BLaER1 (cell line): ENCODE data around the gene NOL4L.

Experiments
- H3K27ac ChIP-seq: shearing (Covaris generic); formaldehyde crosslinking; 2 replicates; pipeline ENCODE4 v1.8.1; 2022
- H3K27me3 ChIP-seq: shearing (Covaris generic); formaldehyde crosslinking; 2 replicates; pipeline ENCODE4 v1.8.1; 2022
- H3K36me3 ChIP-seq: shearing (Covaris generic); formaldehyde crosslinking; 2 replicates; pipeline ENCODE4 v1.8.1; 2022
- H3K4me1 ChIP-seq: shearing (Covaris generic); formaldehyde crosslinking; 2 replicates; pipeline ENCODE4 v1.8.1; 2022
- H3K4me2 ChIP-seq: shearing (Covaris generic); formaldehyde crosslinking; 2 replicates; pipeline ENCODE4 v1.8.1; 2022
- H3K4me3 ChIP-seq: shearing (Covaris generic); formaldehyde crosslinking; 2 replicates; pipeline ENCODE4 v1.8.1; 2022
- H3K9ac ChIP-seq: shearing (Covaris generic); formaldehyde crosslinking; 2 replicates; pipeline ENCODE4 v1.8.1; 2022
- H3K9me3 ChIP-seq: shearing (Covaris generic); formaldehyde crosslinking; 2 replicates; pipeline ENCODE4 v1.8.1; 2022
- H4K20me1 ChIP-seq: shearing (Covaris generic); formaldehyde crosslinking; 2 replicates; pipeline ENCODE4 v1.8.1; 2022
- Cebpa-rat ChIP-seq: shearing (Covaris generic); IDR thresholded peaks from 2 replicates; pipeline ENCODE4 v1.8.1; 2022

Gene NOL4L

GRCh38 chr20:32513031-32513866, 71.9 kb downstream of the NOL4L start:
- 0 out of 2 replicates have a peak, but pooled peaks have one; percentile 16 for TF ChIP-seq Cebpa-rat
- Histone ChIP-seq H3K36me3 (peaks cover 46% of the 10 kb centered on the region), H3K27me3 (no peaks in the 10 kb centered on the region), H3K4me2 (peak overlapping the region; percentile 98), H3K27ac (no peak overlapping the region), H3K9me3 (no peaks in the 10 kb centered on the region), H3K9ac (no peak overlapping the region), H3K4me3 (no peak overlapping the region), H3K4me1 (peaks cover 100% of the 10 kb centered on the region), H4K20me1 (no peaks in the 10 kb centered on the region)

- TF ChIP-seq Cebpa-rat, result no peak
- peak overlapping the region; percentile 80; the same call in 1 of the 2 replicates for H3K9ac ChIP-seq
- H3K4me2 ChIP-seq, result peak overlapping the region; percentile 98
- peaks cover 34% of the 10 kb centered on the region for H3K36me3 ChIP-seq
- H3K4me3 ChIP-seq, result peak overlapping the region; percentile 59; the same call in 1 of the 2 replicates
- H3K9me3 ChIP-seq, result no peaks in the 10 kb centered on the region
- H4K20me1 ChIP-seq, result no peaks in the 10 kb centered on the region
- peaks cover 100% of the 10 kb centered on the region for H3K4me1 ChIP-seq
- peak overlapping the region; percentile 93; the same call in 1 of the 2 replicates for H3K27ac ChIP-seq
- no peaks in the 10 kb centered on the region for H3K27me3 ChIP-seq
Observed at GRCh38 chr20:32512047-32512385, 73.1 kb downstream of the NOL4L start.

GRCh38 chr20:32511358-32512046, 73.6 kb downstream of the NOL4L start:
- Histone ChIP-seq H3K9me3 (no peaks in the 10 kb centered on the region), H3K36me3 (peaks cover 29% of the 10 kb centered on the region), H3K27me3 (no peaks in the 10 kb centered on the region), H3K27ac (peak overlapping the region; percentile 93), H3K9ac (peak overlapping the region; percentile 80), H3K4me1 (peaks cover 100% of the 10 kb centered on the region), H3K4me2 (peak overlapping the region; percentile 98), H4K20me1 (no peaks in the 10 kb centered on the region), H3K4me3 (peak overlapping the region; percentile 59)
- no peak for TF ChIP-seq Cebpa-rat

GRCh38 chr20:32510601-32511357, 74.4 kb downstream of the NOL4L start:
- Histone ChIP-seq H3K4me1 (peaks cover 100% of the 10 kb centered on the region), H3K36me3 (peaks cover 22% of the 10 kb centered on the region), H3K27me3 (no peaks in the 10 kb centered on the region), H3K4me2 (peak overlapping the region; percentile 98), H3K27ac (peak overlapping the region; percentile 93), H3K9ac (peak overlapping the region; percentile 80), H3K9me3 (no peaks in the 10 kb centered on the region), H4K20me1 (no peaks in the 10 kb centered on the region), H3K4me3 (peak overlapping the region; percentile 59)
- no peak for TF ChIP-seq Cebpa-rat

- Histone ChIP-seq H3K9me3 (no peaks in the 10 kb centered on the region), H3K36me3 (peaks cover 20% of the 10 kb centered on the region), H3K4me3 (peak overlapping the region; percentile 59), H3K4me1 (peaks cover 96% of the 10 kb centered on the region), H4K20me1 (no peaks in the 10 kb centered on the region), H3K27me3 (no peaks in the 10 kb centered on the region), H3K9ac (peak overlapping the region; percentile 80), H3K4me2 (peak overlapping the region; percentile 98), H3K27ac (peak overlapping the region; percentile 93)
- no peak for TF ChIP-seq Cebpa-rat
Observed at GRCh38 chr20:32510120-32510600, 75.0 kb downstream of the NOL4L start.

GRCh38 chr20:32509639-32510066, 75.5 kb downstream of the NOL4L start:
- no peaks in the 10 kb centered on the region for H4K20me1 ChIP-seq
- peak overlapping the region; percentile 93 for H3K27ac ChIP-seq
- peak overlapping the region; percentile 98 for H3K4me2 ChIP-seq
- peak overlapping the region; percentile 59 for H3K4me3 ChIP-seq
- H3K4me1 ChIP-seq, result peaks cover 91% of the 10 kb centered on the region
- H3K27me3 ChIP-seq, result no peaks in the 10 kb centered on the region
- H3K9ac ChIP-seq, result peak overlapping the region; percentile 80
- TF ChIP-seq Cebpa-rat, result no peak
- H3K9me3 ChIP-seq, result peaks cover 3% of the 10 kb centered on the region; the same call in 1 of the 2 replicates
- H3K36me3 ChIP-seq, result peaks cover 20% of the 10 kb centered on the region

GRCh38 chr20:32508775-32509119, 76.4 kb downstream of the NOL4L start:
- no peaks in the 10 kb centered on the region for H3K27me3 ChIP-seq
- no peaks in the 10 kb centered on the region for H4K20me1 ChIP-seq
- peaks cover 21% of the 10 kb centered on the region for H3K36me3 ChIP-seq
- peaks cover 8% of the 10 kb centered on the region for H3K9me3 ChIP-seq
- no peak for TF ChIP-seq Cebpa-rat
- peaks cover 82% of the 10 kb centered on the region for H3K4me1 ChIP-seq
- H3K4me2 ChIP-seq, result peak overlapping the region; percentile 98
- peak overlapping the region; percentile 93 for H3K27ac ChIP-seq
- peak overlapping the region; percentile 20; the same call in 1 of the 2 replicates for H3K4me3 ChIP-seq
- H3K9ac ChIP-seq, result peak overlapping the region; percentile 80

GRCh38 chr20:32507998-32508774, 76.9 kb downstream of the NOL4L start:
- peak; percentile 58; the same call in 1 of the 2 replicates for TF ChIP-seq Cebpa-rat
- H3K4me1 ChIP-seq, result peaks cover 80% of the 10 kb centered on the region
- H3K27ac ChIP-seq, result peak overlapping the region; percentile 93
- peaks cover 8% of the 10 kb centered on the region for H3K9me3 ChIP-seq
- no peaks in the 10 kb centered on the region; the same call in 1 of the 2 replicates for H4K20me1 ChIP-seq
- H3K4me2 ChIP-seq, result peak overlapping the region; percentile 98
- peak overlapping the region; percentile 80; the same call in 1 of the 2 replicates for H3K9ac ChIP-seq
- H3K36me3 ChIP-seq, result peaks cover 22% of the 10 kb centered on the region
- H3K27me3 ChIP-seq, result no peaks in the 10 kb centered on the region
- H3K4me3 ChIP-seq, result peak overlapping the region; percentile 20; the same call in 1 of the 2 replicates
